H1 (cell line): Measurements from ENCODE around the gene LARGE2.

Experiments used
- ATF2 ChIP-seq: IDR thresholded peaks from 2 replicates; pipeline ENCODE4 v1.6.1; 2012; ENCODE audit warnings: low read length, inconsistent platforms
- BACH1 ChIP-seq: IDR thresholded peaks from 2 replicates; pipeline ENCODE4 v1.6.1; 2012; ENCODE audit warnings: low read length, improper control_type of control experiment
- CBX8 ChIP-seq: fragments of 300-800, 300-1000 bp; sonication (generic); IDR thresholded peaks from 2 replicates; pipeline ENCODE4 v1.7.1; 2016; ENCODE audit warnings: low read depth, low read length, borderline replicate concordance
- CEBPB ChIP-seq: IDR thresholded peaks from 2 replicates; pipeline ENCODE4 v1.6.1; 2012; ENCODE audit warnings: low read depth, low read length
- CREB1 ChIP-seq: IDR thresholded peaks from 2 replicates; pipeline ENCODE4 v1.6.1; 2012; ENCODE audit warnings: inconsistent platforms
- CTCF ChIP-seq, 3 experiments: IDR thresholded peaks; 1 replicate in 2 of 3; 2 replicates in 1 of 3; pipeline versions ENCODE4 v1.5.1 to v1.6.1; 2011; ENCODE audit warnings: low read length in 3 of 3, mild to moderate bottlenecking in 3 of 3, inconsistent platforms in 2 of 3, low read depth in 1 of 3, moderate library complexity in 1 of 3; ENCODE audit not compliant: insufficient read depth in 1 of 3; ENCODE audit errors: control extremely low read depth in 1 of 3
- E2F6 ChIP-seq: IDR thresholded peaks from 2 replicates; pipeline ENCODE4 v1.6.1; 2012; ENCODE audit warnings: inconsistent platforms
- EZH2 ChIP-seq: fragments of 200-600 bp; sonication (generic); IDR thresholded peaks from 2 replicates; pipeline ENCODE4 v1.7.1; 2012; ENCODE audit warnings: low read depth, mild to moderate bottlenecking, moderate library complexity, low read length, inconsistent platforms; ENCODE audit not compliant: severe bottlenecking
- FOSL1 ChIP-seq: IDR thresholded peaks from 2 replicates; pipeline ENCODE4 v1.6.1; 2011; ENCODE audit warnings: mild to moderate bottlenecking, low read depth, low read length, moderate library complexity; ENCODE audit not compliant: insufficient read depth
- JUND ChIP-seq: IDR thresholded peaks from 2 replicates; pipeline ENCODE4 v1.6.1; 2011; ENCODE audit warnings: mild to moderate bottlenecking, improper control_type of control experiment, low read length
- NRF1 ChIP-seq: IDR thresholded peaks from 2 replicates; pipeline ENCODE4 v1.6.1; 2011; ENCODE audit warnings: mild to moderate bottlenecking, low read depth, low read length, improper control_type of control experiment
- POLR2A ChIP-seq, 2 experiments: IDR thresholded peaks; 1 replicate in 1 of 2; 2 replicates in 1 of 2; pipeline ENCODE4 v1.6.1; 2011; ENCODE audit warnings: low read depth in 2 of 2, low read length in 2 of 2, mild to moderate bottlenecking in 2 of 2; ENCODE audit errors: control extremely low read depth in 1 of 2
- SP1 ChIP-seq: IDR thresholded peaks from 2 replicates; pipeline ENCODE4 v1.6.1; 2011; ENCODE audit warnings: low read depth, low read length
- YY1 ChIP-seq: IDR thresholded peaks from 2 replicates; pipeline ENCODE4 v1.6.1; 2011; ENCODE audit warnings: low read depth, mild to moderate bottlenecking, low read length

- TF ChIP-seq CTCF (IDR thresholded peaks at IDR 0.05; ENCODE audit: control extremely low read depth in 1 of 3, insufficient read depth in 1 of 3, low read depth in 1 of 3, low read length in 3 of 3) = no peak
- no peak for TF ChIP-seq POLR2A (IDR thresholded peaks at IDR 0.05; ENCODE audit: control extremely low read depth in 1 of 2, low read depth in 2 of 2, low read length in 2 of 2)
- TF ChIP-seq CBX8 = no peak
- TF ChIP-seq JUND = no peak
- TF ChIP-seq FOSL1 = no peak
- TF ChIP-seq YY1 = no peak
- no peak for TF ChIP-seq BACH1
- no peak for TF ChIP-seq CREB1
- TF ChIP-seq CEBPB = no peak
- no peak for TF ChIP-seq EZH2
- no peak for TF ChIP-seq E2F6
- no peak for TF ChIP-seq SP1
- TF ChIP-seq ATF2 = no peak
- TF ChIP-seq NRF1 = no peak
These were observed 40.6 kb upstream of the LARGE2 start for GRCh38 chr11:45881708-45882368.
